HepG2 (cell line): ENCODE data around the gene ZNF207. TPM values are rescaled to one million over a fixed set of nuclear protein-coding genes. Genes with fewer than 3 reads are reported as not detected.

ENCODE experiments used
- ATF1 ChIP-seq: IDR thresholded peaks from 2 replicates; pipeline ENCODE4 v1.6.1; 2016; ENCODE audit warnings: mild to moderate bottlenecking, control low read depth
- FOSL2 ChIP-seq: sonication (generic); formaldehyde crosslinking; IDR thresholded peaks from 2 replicates; pipeline ENCODE4 v1.4.0; 2020; ENCODE audit warnings: missing genetic modification reagents
- FOXK1 ChIP-seq: sonication (generic); formaldehyde crosslinking; IDR thresholded peaks from 2 replicates; pipeline ENCODE4 v1.4.0; 2020; ENCODE audit warnings: low read depth, missing genetic modification reagents, borderline replicate concordance
- GPN1 ChIP-seq: sonication (generic); formaldehyde crosslinking; IDR thresholded peaks from 2 replicates; pipeline ENCODE4 v1.5.1; 2020; ENCODE audit warnings: missing genetic modification reagents, borderline replicate concordance
- HDAC6 ChIP-seq: fragments of 200-600 bp; sonication (generic); IDR thresholded peaks from 2 replicates; pipeline ENCODE4 v1.7.0; 2017; ENCODE audit warnings: mild to moderate bottlenecking, antibody characterized with exemption, low read length, low read depth
- HNF1A ChIP-seq, 2 experiments: sonication (generic) in 1 of 2; formaldehyde crosslinking in 1 of 2; IDR thresholded peaks; 2 replicates each; pipeline versions ENCODE4 v1.4.0 to v1.6.1; 2016 to 2020; ENCODE audit warnings: borderline replicate concordance in 1 of 2, low read depth in 1 of 2, mild to moderate bottlenecking in 1 of 2, missing genetic modification reagents in 1 of 2
- JDP2 ChIP-seq: sonication (generic); formaldehyde crosslinking; IDR thresholded peaks from 2 replicates; pipeline ENCODE4 v1.8.1; 2022; ENCODE audit warnings: missing genetic modification reagents, borderline replicate concordance
- REL ChIP-seq: sonication (generic); formaldehyde crosslinking; conservative IDR thresholded peaks from 2 replicates; pipeline ENCODE4 v1.8.0; 2022; ENCODE audit warnings: mild to moderate bottlenecking, missing genetic modification reagents, moderate library complexity
- SRF ChIP-seq: IDR thresholded peaks from 2 replicates; pipeline ENCODE4 v1.6.1; 2011; ENCODE audit warnings: mild to moderate bottlenecking, low read depth, low read length, moderate library complexity
- TAF15 ChIP-seq: fragments of 200-400 bp; formaldehyde crosslinking; IDR thresholded peaks from one replicate; pipeline ENCODE4 v1.6.1; 2018; ENCODE audit warnings: mild to moderate bottlenecking, low read depth, low read length; ENCODE audit not compliant: poor library complexity, severe bottlenecking
- TERF1 ChIP-seq: sonication (generic); formaldehyde crosslinking; IDR thresholded peaks from 2 replicates; pipeline ENCODE4 v1.8.0; 2022; ENCODE audit warnings: mild to moderate bottlenecking, missing genetic modification reagents, moderate library complexity
- THRA ChIP-seq: sonication (generic); formaldehyde crosslinking; IDR thresholded peaks from 2 replicates; pipeline ENCODE4 v1.4.0; 2020; ENCODE audit warnings: missing genetic modification reagents, borderline replicate concordance
- ZBTB7A ChIP-seq: sonication (generic); formaldehyde crosslinking; IDR thresholded peaks from 2 replicates; pipeline ENCODE4 v1.8.0; 2022; ENCODE audit warnings: mild to moderate bottlenecking, missing genetic modification reagents
- ZGPAT ChIP-seq: IDR thresholded peaks from 2 replicates; pipeline ENCODE4 v1.6.1; 2016; ENCODE audit warnings: mild to moderate bottlenecking
- ZNF253 ChIP-seq: sonication (generic); formaldehyde crosslinking; IDR thresholded peaks from 2 replicates; pipeline ENCODE4 v1.8.0; 2022; ENCODE audit warnings: mild to moderate bottlenecking, missing genetic modification reagents, borderline replicate concordance
- ZNF687 ChIP-seq: sonication (generic); formaldehyde crosslinking; IDR thresholded peaks from 2 replicates; pipeline ENCODE4 v1.5.1; 2020; ENCODE audit warnings: mild to moderate bottlenecking, missing genetic modification reagents, moderate library complexity
- polyA plus RNA-seq, 8 experiments: library from polyadenylated mRNA; depleted of rRNA in 3 of 8; stranded (reverse) in 7 of 8; unstranded in 1 of 8; fragments of >200 nt; fragmentation: Illumina TruSeq in 4 of 8; extraction: Trizol in 4 of 8; gene quantifications; 2 replicates each; pipeline versions ENCODE4 v1.2.1 to v1.2.3, GENCODE V29; 2011 to 2016; ENCODE audit warnings: low read depth in 4 of 8, missing spikeins in 1 of 8, mixed read lengths in 1 of 8; ENCODE audit not compliant: insufficient read depth in 1 of 8
- total RNA-seq, 5 experiments: library from RNA; depleted of rRNA; stranded (reverse); fragments of >200 nt; fragmentation: Illumina TruSeq; extraction: Trizol; gene quantifications; 2 replicates each; pipeline ENCODE4 v1.2.3, GENCODE V29; 2016; ENCODE audit warnings: low read depth in 1 of 5

ZNF207 gene
- total and polyA plus RNA-seq, 2 of the 13 experiments (the other 11 are each of a cell fraction or from before 2014, with no cell fraction given): 150 to 164 TPM

- TF ChIP-seq ZNF253 (CRISPR knock-in tag): no peak
- TF ChIP-seq JDP2: no peak
- no peak for TF ChIP-seq TAF15
- TF ChIP-seq SRF: no peak
- no peak for TF ChIP-seq REL (CRISPR knock-in tag)
- no peak for TF ChIP-seq FOSL2 (CRISPR knock-in tag)
- TF ChIP-seq THRA (CRISPR knock-in tag): no peak
- no peak for TF ChIP-seq HDAC6
- no peak for TF ChIP-seq HNF1A (IDR thresholded peaks at IDR 0.05; ENCODE audit: low read depth)
- TF ChIP-seq HNF1A (CRISPR knock-in tag; IDR thresholded peaks at IDR 0.05; ENCODE audit: borderline replicate concordance): no peak
- TF ChIP-seq ZGPAT (CRISPR knock-in tag): no peak
- TF ChIP-seq ZNF687 (CRISPR knock-in tag): peak; percentile 35; the same call in 1 of the 2 replicates
- no peak for TF ChIP-seq GPN1 (CRISPR knock-in tag)
- TF ChIP-seq FOXK1 (CRISPR knock-in tag): no peak
- TF ChIP-seq ATF1 (CRISPR knock-in tag): no peak
- TF ChIP-seq TERF1 (CRISPR knock-in tag): no peak
- TF ChIP-seq ZBTB7A (CRISPR knock-in tag): no peak
These were observed 26.9 kb upstream of the ZNF207 start (continued) for GRCh38 chr17:32323046-32323445.
